ENCODE results near the gene BNIP1.

Gene BNIP1

DNA sequence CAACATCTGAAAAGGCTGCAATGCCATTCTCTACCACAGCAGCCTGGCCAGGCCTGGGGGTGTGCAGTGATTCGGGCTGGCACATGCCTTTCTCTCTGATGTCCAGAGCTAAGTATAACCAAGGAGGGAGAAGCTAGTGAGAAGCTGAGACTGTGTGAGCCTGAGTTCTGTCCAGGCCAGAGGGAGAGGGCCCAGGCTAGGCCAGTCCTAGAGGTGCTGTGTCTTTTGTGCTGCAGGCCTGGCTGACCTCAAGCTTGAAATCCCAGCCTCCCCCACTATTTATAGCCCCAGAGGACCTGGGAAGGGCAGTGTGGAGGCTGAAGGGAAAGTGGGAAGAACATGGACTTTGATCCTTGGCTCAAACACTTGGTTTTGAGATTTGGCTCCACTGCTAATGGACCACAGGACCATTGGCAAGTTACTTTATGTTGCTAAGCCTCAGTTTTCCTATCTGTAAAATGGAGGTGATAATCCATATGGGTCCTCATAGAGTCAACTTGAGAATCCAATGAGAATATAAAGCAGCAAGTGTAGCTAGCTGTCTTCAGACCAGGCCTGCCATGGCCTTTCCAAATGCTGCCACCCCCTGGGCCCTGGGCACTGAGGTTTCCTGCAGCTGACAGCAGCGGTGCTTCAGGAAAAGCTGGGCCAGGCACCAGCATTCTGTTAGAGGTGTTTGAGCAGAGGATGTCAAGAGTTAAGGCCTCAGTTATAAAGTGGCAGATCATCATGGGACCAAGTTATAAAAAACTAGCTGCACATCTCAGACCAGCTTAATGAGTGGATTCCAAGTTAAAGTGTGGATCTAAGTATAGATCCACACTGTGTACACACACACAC, 21.1 kb downstream of the BNIP1 start:
- DNase-seq (ENCODE audit: low spot score) = no peak

DNA sequence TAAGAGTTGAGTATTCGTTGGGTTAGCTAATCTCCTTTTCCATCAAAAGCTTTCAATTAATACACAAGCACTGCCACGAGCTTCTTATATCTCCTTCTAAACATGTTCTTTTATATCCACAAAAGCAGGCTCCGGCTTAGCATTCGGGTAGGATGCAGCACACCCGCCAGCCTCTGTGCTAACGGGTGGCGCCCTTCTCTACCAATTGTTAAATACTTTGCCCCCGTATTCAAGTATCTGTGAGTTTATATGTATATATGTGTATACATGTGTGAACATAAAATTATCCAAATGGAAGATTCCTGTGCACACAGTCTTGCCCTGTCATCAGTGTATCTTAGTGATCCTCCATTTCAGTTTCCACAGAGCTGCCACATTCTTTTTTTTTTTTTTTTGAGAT, 27.8 kb downstream of the BNIP1 start:
- DNase-seq (ENCODE audit: low spot score) = no peak

DNA sequence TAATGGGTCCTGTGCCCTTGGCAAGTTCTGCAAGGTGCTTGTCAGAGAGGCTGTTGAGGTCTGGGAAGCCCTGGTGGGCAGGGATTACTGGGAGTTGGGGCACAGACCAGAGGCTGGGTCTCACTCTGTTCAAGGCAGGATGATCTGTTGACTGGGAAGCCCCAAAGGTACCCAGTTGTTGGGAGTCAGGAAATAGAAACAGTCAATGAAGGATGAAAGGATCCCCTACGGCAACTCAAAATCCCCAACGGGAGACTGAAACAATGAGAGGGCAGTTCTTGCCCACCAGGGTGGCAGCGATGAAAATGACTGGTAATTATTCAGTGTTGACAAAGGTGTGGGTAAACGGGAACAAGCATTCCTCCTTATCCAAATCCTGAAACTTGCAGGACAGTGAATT, 31.2 kb downstream of the BNIP1 start:
- DNase-seq (ENCODE audit: low spot score) = no peak

DNA sequence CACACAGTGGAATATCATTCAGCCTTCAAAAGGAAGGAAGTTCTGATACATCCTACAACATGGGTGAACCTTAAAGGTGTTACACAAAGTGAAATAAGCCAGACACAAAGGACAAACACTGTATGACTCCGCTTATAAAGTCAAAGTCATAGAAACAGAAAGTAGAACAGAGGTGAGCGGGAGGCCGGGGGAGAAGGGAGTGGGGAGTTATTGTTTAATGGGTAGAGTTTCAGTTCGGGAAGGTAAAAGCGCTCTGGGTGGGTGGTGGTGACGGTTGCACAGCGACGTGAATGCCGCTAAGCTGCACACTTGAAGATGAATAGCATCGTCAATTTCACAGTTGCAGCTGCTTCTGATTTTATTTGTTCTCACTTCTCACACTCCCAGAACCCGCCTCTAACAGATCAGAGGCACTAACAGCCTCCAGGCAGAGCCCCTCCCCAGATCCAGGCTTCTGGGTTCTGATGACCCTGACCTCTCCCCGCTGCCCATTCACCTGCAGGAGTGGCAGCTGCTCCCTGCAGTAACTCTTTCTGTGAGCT, 34.1 kb downstream of the BNIP1 start:
- DNase-seq (ENCODE audit: low spot score) = no peak

DNA sequence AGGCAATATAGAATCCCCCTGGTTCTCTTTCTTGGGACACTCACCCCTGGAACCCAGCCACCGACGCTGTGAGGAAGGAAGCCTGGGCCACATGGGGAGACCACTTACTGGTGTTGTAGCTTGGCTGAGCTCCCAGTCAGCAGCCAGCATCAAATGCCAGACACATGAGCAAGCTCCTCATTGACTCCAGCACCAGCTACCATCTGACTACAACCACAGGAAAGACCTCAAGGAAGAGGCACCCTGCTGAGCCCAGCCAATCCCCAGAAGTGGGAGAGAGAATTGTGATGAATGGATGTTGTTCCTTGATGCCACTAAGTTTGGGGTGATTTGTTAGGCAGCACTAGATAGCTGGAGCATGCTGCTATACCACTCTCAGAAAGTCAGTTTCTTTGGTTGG, 36.0 kb downstream of the BNIP1 start:
- DNase-seq (ENCODE audit: low spot score) = no peak

DNA sequence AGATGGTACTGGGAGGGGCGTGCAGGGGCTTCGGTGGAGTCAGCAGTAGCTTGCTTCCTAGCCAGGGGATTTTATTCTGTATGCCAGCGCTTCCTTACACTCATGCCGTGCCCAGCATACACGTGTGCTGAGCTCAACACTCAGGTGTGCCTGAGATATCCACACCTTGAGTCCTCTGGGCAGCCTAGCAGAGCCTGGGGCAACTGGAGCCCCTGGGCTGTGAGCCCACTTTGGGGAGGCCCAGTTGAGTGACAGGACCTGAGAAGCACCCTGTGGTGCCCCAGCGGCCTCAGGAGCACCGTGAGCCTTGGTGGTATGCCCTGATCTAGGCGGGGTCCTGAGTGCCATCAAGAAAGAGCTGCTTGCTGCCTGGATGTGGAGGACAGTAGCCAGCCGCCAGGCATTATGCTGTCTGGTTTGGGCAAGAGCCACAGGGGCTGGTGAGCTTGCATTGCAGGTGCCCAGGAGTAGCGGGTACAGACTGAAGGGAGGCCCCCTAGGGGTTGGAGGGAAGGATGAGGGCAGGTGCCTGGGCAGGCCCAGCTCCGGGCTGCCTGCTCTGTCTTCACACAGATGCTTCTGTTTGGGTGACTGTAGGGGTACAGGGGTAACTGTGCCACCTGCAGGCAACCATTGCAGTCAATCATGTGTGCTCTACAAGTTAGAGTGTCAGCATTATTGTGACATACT, 42.9 kb downstream of the BNIP1 start:
- DNase-seq (ENCODE audit: low spot score) = no peak

DNA sequence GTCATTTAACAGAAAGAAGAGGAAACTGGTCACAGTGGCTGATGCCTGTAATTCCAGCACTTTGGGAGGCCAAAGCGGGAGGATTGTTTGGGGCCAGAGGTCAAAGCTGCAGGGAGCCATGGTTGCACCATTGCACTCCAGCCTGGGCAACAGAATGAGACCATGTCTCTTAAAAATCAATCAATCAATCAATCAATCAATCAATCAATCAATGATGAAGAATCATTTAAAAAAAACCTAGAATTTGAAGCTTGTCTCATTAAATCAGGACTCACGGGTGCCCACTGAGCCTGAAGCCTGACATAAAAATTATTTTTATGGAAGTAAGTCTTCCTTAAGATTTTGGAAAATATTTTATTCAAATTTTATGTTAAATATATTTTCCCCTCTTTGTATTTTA, 43.9 kb downstream of the BNIP1 start:
- DNase-seq (ENCODE audit: low spot score) = no peak

DNA sequence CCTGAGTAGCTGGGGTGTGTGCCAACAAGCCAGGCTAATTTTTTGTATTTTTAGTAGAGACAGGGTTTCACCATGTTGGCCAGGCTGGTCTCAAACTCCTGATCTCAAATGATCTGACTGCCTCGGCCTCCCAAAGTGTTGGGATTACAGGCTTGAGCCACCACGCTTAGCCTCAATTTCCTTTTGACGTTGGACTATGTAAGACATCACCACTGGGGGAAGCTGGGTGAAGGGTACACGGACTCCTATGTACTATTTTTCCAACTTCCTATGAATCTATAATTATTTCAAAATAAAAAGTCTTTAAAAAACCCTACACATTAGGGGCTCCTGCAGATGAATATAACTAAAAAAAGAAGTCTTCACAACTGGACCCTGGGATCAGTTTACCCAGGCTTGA, 46.7 kb downstream of the BNIP1 start:
- DNase-seq (ENCODE audit: low spot score) = no peak

DNA sequence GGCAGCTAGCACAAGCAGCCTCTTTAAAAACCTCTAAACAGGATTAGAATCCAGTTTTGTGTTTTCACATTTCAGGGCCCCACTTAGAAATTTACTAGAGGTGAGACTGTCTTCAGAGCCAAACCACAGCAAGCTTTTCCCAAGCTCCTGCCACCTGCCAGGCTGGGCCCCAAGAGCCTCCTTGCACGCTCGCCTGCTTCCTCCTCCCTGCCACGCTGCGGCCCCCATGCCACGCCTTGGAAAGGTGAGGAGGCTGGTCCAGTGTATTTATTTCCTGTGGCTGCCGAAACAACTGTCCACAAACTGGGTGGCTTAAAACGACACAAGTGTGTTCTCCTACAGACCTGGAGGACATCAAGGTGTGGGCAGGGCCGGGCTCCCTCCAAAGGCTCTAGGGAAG, 47.2 kb downstream of the BNIP1 start:
- no peak for DNase-seq (ENCODE audit: low spot score)

DNA sequence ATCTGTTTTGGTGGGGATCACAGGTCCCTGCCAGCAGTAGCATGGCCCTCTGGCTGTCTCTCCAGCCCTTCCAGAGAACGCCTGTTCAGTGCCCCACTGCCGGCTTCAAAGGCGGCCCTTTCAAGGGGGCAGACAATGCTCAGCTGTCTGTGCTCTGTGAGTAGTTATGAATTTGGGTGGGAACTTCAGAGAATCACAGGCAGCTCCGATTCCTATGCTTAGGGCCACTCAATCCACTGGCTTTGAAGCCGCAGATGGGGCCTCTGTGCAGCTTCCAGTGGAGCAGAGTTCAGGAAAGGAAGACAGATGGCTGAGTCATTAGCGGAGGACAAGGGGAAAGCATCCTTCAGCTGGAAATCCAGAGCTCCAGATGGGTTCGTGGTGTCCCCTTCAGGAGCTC, 48.2 kb downstream of the BNIP1 start:
- no peak for DNase-seq (ENCODE audit: low spot score)

DNA sequence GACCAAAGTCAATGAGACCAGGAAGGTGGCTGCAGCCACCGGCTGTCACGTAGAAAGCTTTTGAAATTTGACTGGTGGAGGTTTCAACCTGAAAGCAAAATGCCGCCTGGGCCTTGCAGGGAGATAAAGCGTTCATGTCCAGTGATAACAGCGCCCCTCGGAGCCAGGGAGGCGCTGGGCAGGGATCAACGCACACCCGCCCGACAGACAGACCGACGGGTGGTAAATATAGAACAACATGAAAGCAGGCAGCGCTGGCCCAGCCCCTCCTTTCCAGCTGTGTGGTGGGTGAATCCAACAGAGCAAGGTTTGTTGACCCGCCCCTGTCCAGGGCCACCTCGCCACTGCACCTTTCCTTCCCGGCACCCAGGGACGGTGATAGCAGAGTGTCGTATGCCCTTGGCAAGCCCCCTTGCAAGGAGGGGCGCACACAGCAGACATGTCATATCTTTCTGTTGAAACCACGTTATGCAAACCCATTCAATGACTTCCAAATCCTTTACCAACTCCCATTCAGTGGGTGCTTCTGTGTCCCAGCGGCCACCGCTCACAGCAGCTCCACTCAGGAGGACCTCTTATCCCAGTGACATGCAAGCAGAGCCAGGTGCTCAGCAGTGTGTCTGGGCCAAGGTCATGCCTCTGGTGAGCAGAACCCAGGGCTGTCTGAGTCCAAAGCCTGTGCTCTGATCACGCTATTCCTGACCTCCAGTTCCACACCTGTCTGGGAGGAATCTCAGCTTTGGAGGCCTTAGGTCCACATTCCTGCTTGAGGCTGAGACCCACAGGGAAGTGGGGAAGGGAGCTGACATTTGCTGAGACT, 52.0 kb downstream of the BNIP1 start:
- no peak for DNase-seq (ENCODE audit: low spot score)

DNA sequence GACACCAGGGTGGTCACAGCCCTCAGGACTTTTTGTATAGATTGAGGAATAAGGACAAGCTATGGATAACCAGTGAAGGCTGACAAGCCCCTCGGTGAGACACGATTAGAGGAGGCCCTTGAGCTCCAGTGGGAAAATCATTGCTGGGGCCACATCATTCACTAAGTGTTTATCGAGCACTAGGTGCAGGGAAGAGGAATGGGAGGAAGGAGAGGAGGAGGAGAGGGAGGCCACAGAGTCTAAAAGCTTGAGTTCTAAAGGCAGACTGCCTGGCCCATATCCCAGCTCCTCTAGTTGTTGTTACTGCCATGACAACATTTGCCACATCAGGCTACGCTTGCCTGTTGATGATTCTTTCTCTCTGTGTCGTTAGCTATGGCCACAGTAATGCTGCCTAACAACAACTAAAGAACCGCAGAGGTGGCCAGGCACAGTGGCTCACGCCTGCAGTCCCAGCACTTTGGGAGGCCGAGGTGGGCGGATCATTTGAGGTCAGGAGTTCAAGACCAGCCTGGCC, 53.1 kb downstream of the BNIP1 start:
- no peak for DNase-seq (ENCODE audit: low spot score)

DNA sequence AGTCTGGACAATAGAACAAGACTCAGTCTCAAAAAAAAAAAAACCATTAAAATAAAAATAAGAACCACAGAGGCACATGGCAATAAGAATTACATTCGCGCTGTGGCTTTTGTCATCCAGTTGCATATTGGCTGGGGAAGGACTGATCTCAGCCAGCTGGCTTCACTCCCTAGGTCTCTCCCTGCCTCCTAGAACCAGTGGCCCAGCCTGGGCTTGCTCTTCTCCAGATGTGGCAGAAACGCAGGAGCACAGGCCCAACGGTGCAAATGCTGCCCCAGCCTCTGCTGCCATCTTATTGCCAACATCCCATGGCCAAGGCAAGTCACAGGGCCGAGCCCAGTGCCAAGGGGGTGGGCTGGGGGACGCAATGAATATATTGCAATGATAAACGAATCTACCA, 53.7 kb downstream of the BNIP1 start:
- no peak for DNase-seq (ENCODE audit: low spot score)

DNA sequence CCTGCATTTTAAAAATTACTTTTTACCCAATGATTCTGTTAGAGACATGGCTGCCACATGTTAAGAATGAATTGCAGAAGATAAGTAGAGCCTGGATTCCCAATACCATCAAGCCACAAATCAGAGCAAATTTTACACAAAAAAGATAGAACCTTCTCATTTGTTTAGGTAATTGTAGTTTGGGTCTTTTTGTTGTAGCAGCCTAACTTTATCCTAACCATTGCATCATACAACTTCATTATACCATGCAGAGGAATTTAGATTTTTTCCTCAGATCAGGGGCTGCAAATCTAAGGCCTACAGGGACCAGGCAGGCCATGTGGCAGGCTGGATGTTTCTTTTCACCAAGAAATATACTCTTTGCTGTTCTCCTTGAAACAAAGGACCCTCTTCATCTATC, 56.0 kb downstream of the BNIP1 start:
- DNase-seq (ENCODE audit: low spot score) = no peak

DNA sequence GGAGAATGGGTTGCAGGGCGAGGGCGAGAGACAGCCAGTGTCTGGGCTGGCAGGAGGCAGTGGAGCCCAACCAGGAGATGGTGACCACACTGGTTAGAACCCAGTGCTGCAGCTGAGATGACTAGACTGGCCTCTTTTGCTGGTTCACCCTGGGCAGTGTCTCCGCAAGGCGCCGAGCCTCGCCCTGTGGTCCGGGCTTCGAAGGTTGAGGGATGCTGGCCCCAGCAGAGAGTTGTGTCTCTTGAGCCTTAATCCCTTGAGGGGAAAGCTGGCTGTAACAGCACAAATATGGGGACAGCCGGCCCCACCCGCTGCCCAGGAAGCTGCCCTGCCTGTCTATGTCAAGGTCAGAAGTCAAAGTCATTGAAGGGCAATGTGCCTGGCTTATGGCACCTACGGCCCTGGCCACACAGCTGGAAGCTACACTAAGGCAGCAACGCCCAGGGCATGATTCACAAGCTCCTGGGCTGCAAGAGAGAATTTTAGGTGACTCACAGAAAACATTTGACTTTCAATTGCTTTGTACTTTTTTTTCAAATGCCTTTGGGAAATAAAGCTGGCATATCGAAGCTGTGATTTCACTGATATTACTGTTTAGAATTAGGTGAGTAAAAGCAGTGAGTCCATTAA, 57.4 kb downstream of the BNIP1 start:
- no peak for DNase-seq (ENCODE audit: low spot score)

DNA sequence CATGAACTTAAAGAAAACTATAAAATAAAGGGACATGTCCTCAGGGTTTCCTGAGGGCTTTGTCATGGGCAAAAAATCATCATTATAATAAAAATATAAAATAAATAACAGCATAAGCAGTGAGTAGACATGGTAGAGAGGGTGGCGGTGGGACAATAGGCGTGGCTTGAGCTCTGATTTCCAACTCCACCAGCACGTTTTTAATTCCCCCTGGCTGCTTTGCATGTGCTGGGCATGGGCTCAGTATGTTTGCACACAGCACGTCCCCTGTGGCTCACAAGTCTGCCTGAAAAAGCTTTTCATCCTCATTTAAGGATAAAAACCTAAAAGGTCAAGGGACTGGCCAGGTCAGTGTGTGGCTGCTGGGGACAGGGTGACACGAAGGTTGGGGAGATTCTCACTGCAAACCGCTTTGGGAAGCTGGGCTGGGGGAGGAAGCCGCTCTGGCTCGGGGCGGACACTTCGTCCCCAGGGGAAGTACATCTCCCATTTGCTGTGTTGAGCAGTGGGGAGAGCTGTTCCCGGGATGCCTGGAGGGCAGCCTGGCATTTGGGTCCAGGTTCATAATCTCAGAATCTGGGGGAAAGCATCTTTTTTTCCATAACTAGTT, 58.0 kb downstream of the BNIP1 start:
- no peak for DNase-seq (ENCODE audit: low spot score)

DNA sequence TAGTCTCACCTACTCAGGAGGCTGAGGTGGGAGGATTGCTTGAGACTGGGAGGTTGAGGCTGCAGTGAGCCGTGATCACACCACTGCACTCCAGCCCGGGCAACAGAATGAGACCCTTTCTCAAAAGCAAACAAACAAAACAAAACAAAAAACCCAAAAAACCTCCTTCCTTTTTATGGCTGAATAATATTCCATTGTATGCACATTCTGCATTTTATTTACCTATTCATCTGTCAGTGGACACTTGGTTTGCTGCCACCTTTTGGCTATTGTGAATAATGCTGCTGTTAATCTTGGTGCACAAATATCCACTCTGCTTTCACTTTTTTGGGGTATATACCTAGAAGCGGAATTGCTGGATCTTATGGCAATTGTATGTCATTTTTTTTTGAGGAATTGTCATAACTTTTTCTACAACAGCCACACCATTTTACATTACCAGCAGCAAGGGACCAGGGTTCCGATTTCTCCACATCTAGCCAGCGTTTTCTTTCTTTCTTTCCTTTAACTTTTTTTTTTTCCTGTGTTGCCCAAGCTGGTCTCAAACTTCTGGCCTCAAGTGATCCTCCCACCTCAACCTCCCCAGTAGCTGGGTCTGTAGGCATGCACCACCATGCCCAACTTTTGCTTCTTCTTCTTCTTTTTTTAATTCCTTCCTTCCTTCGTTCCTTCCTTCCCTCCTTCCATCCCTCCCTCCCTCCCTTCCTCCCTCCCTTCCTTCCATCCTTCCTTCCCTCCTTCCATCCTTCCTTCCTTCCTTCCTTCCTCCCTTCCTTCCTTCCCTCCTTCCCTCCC, 60.1 kb downstream of the BNIP1 start:
- no peak for DNase-seq (ENCODE audit: low spot score)

DNA sequence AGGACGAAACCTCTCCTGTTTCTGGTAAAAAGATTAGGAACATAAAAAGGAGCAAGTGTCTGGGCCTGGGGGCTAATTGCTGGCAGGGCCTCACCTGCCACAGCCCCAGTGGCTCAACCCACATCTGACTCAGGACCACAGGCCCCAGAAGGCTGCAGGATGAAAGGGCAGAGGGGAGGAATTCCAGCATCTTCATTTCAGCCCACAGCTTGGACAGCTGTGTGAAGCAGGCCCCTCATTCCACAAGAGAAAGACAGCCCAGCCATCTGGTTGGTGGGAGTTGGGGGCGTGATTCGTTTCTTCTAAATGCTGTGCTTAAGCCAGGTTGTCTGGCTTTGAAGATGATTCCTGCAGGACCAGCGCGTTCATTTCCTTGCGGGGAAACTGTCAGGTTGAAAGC, 61.6 kb downstream of the BNIP1 start:
- DNase-seq (ENCODE audit: low spot score) = no peak

DNA sequence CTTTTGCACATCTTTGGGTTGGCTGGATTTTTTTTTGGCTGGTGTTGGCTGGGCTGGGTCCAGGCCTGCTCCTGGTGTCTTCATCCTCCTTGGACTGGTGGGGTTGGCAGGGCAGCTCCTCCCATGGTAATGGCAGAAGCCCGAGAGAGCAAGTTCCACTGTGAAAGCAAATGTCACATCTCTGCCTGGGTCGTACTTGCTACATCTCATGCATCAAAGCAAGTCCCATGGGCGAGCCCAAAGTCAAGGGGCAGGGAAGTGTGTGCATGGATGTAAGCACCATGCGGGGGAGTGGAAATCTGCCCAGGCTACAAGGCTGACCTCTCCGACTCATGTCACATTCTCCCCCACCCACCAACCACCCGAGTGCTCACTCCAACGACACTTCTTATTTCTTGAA, 64.0 kb downstream of the BNIP1 start:
- no peak for DNase-seq (ENCODE audit: low spot score)

DNA sequence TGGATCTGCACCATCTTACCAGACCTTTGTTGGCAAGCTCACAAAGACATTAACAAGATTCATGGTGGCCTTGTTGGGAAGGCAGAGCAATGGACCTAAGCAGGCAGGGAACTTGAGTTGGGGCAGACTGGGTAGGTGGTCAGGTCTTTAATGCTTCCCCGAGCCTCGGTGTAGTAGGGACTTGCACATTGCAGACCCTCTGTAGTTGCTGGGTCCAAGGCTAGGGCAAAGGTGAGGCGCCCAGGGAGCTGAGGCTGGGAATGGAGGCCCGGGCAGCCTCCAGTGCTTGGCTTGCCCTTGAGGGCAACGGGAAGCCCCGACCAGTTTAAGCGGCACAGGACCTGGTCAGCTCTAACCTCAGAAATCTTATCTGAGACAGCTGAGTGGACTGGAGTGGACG, 66.5 kb downstream of the BNIP1 start:
- no peak for DNase-seq (ENCODE audit: low spot score)

DNA sequence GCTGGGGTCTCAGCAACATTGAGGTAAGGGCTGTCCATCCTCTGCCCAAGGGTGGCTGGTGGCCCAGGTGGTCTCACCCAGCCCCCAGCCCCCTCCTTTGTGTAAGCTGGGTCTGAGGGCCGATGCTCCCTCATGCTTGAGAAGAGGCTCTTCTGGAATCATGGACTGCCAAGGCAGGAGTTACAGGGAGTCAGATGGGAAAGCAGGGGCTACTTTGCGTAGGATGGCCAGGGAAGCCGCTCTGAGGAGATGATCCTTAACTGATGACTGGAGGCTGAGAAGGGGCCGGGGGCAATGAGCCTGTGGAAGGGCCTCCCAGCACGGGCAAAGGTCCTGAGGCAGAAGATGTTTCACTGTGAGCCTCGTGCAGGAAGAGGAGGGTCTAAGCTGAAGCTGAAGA, 67.0 kb downstream of the BNIP1 start:
- no peak for DNase-seq (ENCODE audit: low spot score)
